HEK293 (cell line): ENCODE results near the gene LRCH4.
"Not testable (repeated sequence)": the region's sequence is repeated elsewhere in the genome, so short reads cannot be mapped to it uniquely, and the experiment has no call there.

Experiments used
- CTCF ChIA-PET: fragments of 350-600 bp; formaldehyde crosslinking; extraction: SDS; loops from one replicate; lab custom pipeline; 2021; ENCODE audit warnings: antibody characterized with exemption; lab: Yijun Ruan, JAX
- POLR2A ChIA-PET: fragments of 300-600 bp; formaldehyde crosslinking; extraction: SDS; loops from one replicate; lab custom pipeline; 2020; ENCODE audit warnings: antibody characterized with exemption, inconsistent platforms; lab: Yijun Ruan, JAX
- H3K27ac ChIP-seq: fragments of 200-500 bp; sonication (Bioruptor generic); 2 replicates; pipeline ENCODE4 v1.5.1; 2014; ENCODE audit warnings: low read depth, low read length, control low read depth, inconsistent platforms; ENCODE audit errors: extremely low read depth
- H3K36me3 ChIP-seq, 2 experiments: fragments of 200-500 bp in 1 of 2; sonication (Bioruptor generic) in 1 of 2; 1 replicate in 1 of 2; 2 replicates in 1 of 2; pipeline ENCODE4 v1.5.1; 2014 to 2017; ENCODE audit warnings: inconsistent platforms in 2 of 2, low read length in 2 of 2; ENCODE audit not compliant: control insufficient read depth in 2 of 2, insufficient read depth in 1 of 2
- H3K4me1 ChIP-seq: fragments of 200-500 bp; sonication (Bioruptor generic); 2 replicates; pipeline ENCODE4 v1.5.1; 2014; ENCODE audit warnings: mild to moderate bottlenecking, low read length, inconsistent platforms; ENCODE audit not compliant: control insufficient read depth, insufficient read depth
- H3K4me3 ChIP-seq: 2 replicates; pipeline ENCODE4 v1.5.1; 2011; ENCODE audit warnings: low read depth, mild to moderate bottlenecking, control low read depth, low read length, moderate library complexity
- H3K9me3 ChIP-seq: fragments of 200-500 bp; sonication (Bioruptor generic); 2 replicates; pipeline ENCODE4 v1.5.1; 2014; ENCODE audit warnings: low read depth, low read length, inconsistent platforms; ENCODE audit not compliant: control insufficient read depth, insufficient read depth
- BCL11B ChIP-seq: fragments of 450-650 bp; formaldehyde crosslinking; IDR thresholded peaks from 2 replicates; pipeline ENCODE4 v1.5.1; 2016; ENCODE audit warnings: low read depth, missing biosample characterization, missing genetic modification characterization
- EGR2 ChIP-seq: fragments of 450-650 bp; formaldehyde crosslinking; IDR thresholded peaks from 2 replicates; pipeline ENCODE4 v1.5.1; 2016; ENCODE audit warnings: low read depth, missing biosample characterization, missing genetic modification characterization
- GLIS2 ChIP-seq: fragments of 450-650 bp; formaldehyde crosslinking; IDR thresholded peaks from 2 replicates; pipeline ENCODE4 v1.5.1; 2016; ENCODE audit warnings: missing biosample characterization, missing genetic modification characterization
- HOXD13 ChIP-seq: sonication (generic); formaldehyde crosslinking; IDR thresholded peaks from 2 replicates; pipeline ENCODE4 v1.8.0; 2022; ENCODE audit warnings: missing genetic modification reagents, borderline replicate concordance
- KLF16 ChIP-seq: fragments of 450-650 bp; formaldehyde crosslinking; IDR thresholded peaks from 2 replicates; pipeline ENCODE4 v1.5.1; 2017; ENCODE audit warnings: missing biosample characterization, missing genetic modification characterization
- KLF9 ChIP-seq: fragments of 450-650 bp; formaldehyde crosslinking; IDR thresholded peaks from 2 replicates; pipeline ENCODE4 v1.5.1; 2016; ENCODE audit warnings: missing biosample characterization, missing genetic modification characterization, low read depth
- MEIS1 ChIP-seq: sonication (generic); formaldehyde crosslinking; IDR thresholded peaks from 2 replicates; pipeline ENCODE4 v1.8.1; 2022; ENCODE audit warnings: missing genetic modification reagents, mild to moderate bottlenecking, borderline replicate concordance
- OVOL3 ChIP-seq: fragments of 450-650 bp; formaldehyde crosslinking; IDR thresholded peaks from 2 replicates; pipeline ENCODE4 v1.5.1; 2016; ENCODE audit warnings: missing biosample characterization, missing genetic modification characterization
- SP3 ChIP-seq: fragments of 450-650 bp; formaldehyde crosslinking; IDR thresholded peaks from 2 replicates; pipeline ENCODE4 v1.5.1; 2016; ENCODE audit warnings: missing biosample characterization, missing genetic modification characterization
- WT1 ChIP-seq: fragments of 450-650 bp; formaldehyde crosslinking; IDR thresholded peaks from 2 replicates; pipeline ENCODE4 v1.5.1; 2016; ENCODE audit warnings: missing biosample characterization, missing genetic modification characterization
- ZNF112 ChIP-seq: fragments of 450-650 bp; formaldehyde crosslinking; IDR thresholded peaks from 2 replicates; pipeline ENCODE4 v1.5.0; 2017; ENCODE audit warnings: missing biosample characterization, missing genetic modification characterization
- ZNF133 ChIP-seq: fragments of 450-650 bp; formaldehyde crosslinking; IDR thresholded peaks from 2 replicates; pipeline ENCODE4 v1.5.1; 2016; ENCODE audit warnings: missing biosample characterization, missing genetic modification characterization
- ZNF138 ChIP-seq: fragments of 450-650 bp; formaldehyde crosslinking; IDR thresholded peaks from 2 replicates; pipeline ENCODE4 v1.5.1; 2016; ENCODE audit warnings: missing biosample characterization, missing genetic modification characterization, borderline replicate concordance
- ZNF140 ChIP-seq: fragments of 450-650 bp; formaldehyde crosslinking; IDR thresholded peaks from 2 replicates; pipeline ENCODE4 v1.5.1; 2016; ENCODE audit warnings: missing biosample characterization, missing genetic modification characterization
- ZNF155 ChIP-seq: fragments of 450-650 bp; formaldehyde crosslinking; IDR thresholded peaks from 2 replicates; pipeline ENCODE4 v1.5.1; 2016; ENCODE audit warnings: missing biosample characterization, missing genetic modification characterization
- ZNF266 ChIP-seq: fragments of 450-650 bp; formaldehyde crosslinking; IDR thresholded peaks from 2 replicates; pipeline ENCODE4 v1.5.1; 2016; ENCODE audit warnings: missing biosample characterization, missing genetic modification characterization, low read depth
- ZNF274 ChIP-seq, 2 experiments: fragments of 200-500 bp in 1 of 2; fragments of 450-650 bp in 1 of 2; sonication (Bioruptor generic) in 1 of 2; formaldehyde crosslinking in 1 of 2; IDR thresholded peaks; 2 replicates each; pipeline versions ENCODE4 v1.5.1 to v1.6.1; 2014 to 2016; ENCODE audit warnings: borderline replicate concordance in 1 of 2, inconsistent platforms in 1 of 2, low read length in 1 of 2, missing biosample characterization in 1 of 2, missing genetic modification characterization in 1 of 2
- ZNF311 ChIP-seq: fragments of 450-650 bp; formaldehyde crosslinking; IDR thresholded peaks from 2 replicates; pipeline ENCODE4 v1.5.1; 2017; ENCODE audit warnings: missing biosample characterization, missing genetic modification characterization, borderline replicate concordance
- ZNF391 ChIP-seq: fragments of 450-650 bp; formaldehyde crosslinking; IDR thresholded peaks from 2 replicates; pipeline ENCODE4 v1.5.1; 2016; ENCODE audit warnings: low read depth, missing biosample characterization, missing genetic modification characterization, borderline replicate concordance
- ZNF571 ChIP-seq: fragments of 450-650 bp; formaldehyde crosslinking; IDR thresholded peaks from 2 replicates; pipeline ENCODE4 v1.5.0; 2017; ENCODE audit warnings: missing biosample characterization, missing genetic modification characterization
- ZNF785 ChIP-seq: fragments of 450-650 bp; formaldehyde crosslinking; IDR thresholded peaks from 2 replicates; pipeline ENCODE4 v1.5.1; 2016; ENCODE audit warnings: missing biosample characterization, missing genetic modification characterization
- TF ChIP-seq, protein P1 (sequence below): fragments of 450-650 bp; formaldehyde crosslinking; IDR thresholded peaks from 2 replicates; pipeline ENCODE4 v1.5.1; 2016; ENCODE audit warnings: missing biosample characterization, missing genetic modification characterization
- TF ChIP-seq, protein P2 (sequence below): fragments of 450-650 bp; formaldehyde crosslinking; IDR thresholded peaks from 2 replicates; pipeline ENCODE4 v1.5.1; 2017; ENCODE audit warnings: missing biosample characterization, missing genetic modification characterization

LRCH4 gene

DNA sequence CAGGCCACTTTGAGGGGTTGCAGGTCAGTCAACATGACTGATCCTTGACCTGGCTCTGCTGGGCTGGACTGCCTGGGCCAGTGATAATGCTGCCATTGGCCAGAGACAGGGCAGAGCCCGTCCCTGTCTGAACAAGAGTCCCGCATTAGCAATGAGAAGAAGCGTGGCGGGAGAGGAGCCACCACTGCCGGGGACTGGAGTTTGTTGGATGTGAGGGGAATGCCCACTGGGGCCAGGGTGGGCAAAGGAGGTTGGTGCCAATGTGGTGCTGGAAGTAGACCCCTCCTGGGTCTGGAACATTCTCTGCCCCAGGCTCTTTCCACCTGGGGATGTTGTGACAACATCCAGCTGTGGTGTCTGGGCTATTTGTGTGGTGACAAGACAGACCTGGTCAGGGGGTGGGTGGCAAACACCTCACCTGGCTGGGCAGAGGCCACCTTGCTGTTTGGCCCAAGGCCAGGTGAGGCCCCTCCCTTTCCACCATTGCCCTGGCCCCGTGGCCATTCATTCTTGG, 19.9 kb downstream of the LRCH4 start:
- Histone ChIP-seq H3K4me3 (no peak overlapping the region), H3K27ac (no peak overlapping the region)
- POLR2A ChIA-PET, result interaction anchor here (0.6 to 4.4 kb wide), 3 partner anchors 20 to 127 kb away, joined by 3 to 26 read pairs (median 5); partner anchors contain the start of genes AGFG2, FBXO24 and LRCH4
- TF ChIP-seq ZNF274 (IDR thresholded peaks at IDR 0.05; ENCODE audit: low read length) (no peak), ZNF274 (tag by site-specific recombination; IDR thresholded peaks at IDR 0.05; ENCODE audit: borderline replicate concordance) (no peak), ZNF266 (tag by site-specific recombination) (no peak)
- TF ChIP-seq, all 188 proteins: peak for 0
- CTCF ChIA-PET, result interaction anchor here (0.9 to 3.4 kb wide), 8 partner anchors 11 to 160 kb away, joined by 3 to 37 read pairs (median 10); partner anchors contain the start of genes FBXO24 and LRCH4
- peaks cover 0 to 9% of the 10 kb centered on the region in 2 experiments; a peak in 1 of 3 replicates for H3K36me3 ChIP-seq
- peaks cover 2% of the 10 kb centered on the region; the same call in 1 of the 2 replicates for H3K4me1 ChIP-seq
- H3K9me3 ChIP-seq, result no peaks in the 10 kb centered on the region

DNA sequence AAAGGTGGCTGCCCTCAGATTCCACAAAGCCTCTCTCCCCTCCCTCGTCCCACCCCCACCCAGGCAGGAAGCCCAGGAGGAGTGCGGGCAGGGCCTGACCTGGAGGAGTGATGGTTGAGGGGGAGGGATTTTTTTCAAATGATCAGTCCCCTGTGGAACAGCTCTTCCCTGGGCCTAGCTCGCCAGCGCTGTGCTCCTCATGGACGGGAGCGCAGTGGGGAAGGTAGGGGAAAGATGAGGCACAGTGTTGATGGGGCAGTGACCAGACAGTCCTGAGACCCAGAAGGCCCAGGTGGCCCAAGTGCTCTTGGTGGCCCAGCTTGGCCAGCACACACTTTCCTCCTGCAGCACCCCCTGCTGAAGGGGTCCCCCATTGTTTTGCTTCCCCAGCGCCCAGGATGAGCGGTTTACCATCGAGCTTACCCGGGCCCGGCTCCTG, 20.8 kb downstream of the LRCH4 start:
- H3K9me3 ChIP-seq, result no peaks in the 10 kb centered on the region
- peaks cover 0 to 13% of the 10 kb centered on the region in 2 experiments; a peak in 1 of 3 replicates for H3K36me3 ChIP-seq
- 0 out of 2 replicates have a peak, but pooled peaks cover under 1% of the 10 kb centered on the region for H3K4me1 ChIP-seq
- CTCF ChIA-PET, result interaction anchor here (0.7 to 3.4 kb wide), 13 partner anchors 10 to 160 kb away, joined by 3 to 37 read pairs (median 7); partner anchors contain the start of genes FBXO24, GNB2 and LRCH4
- no peak overlapping the region for H3K27ac ChIP-seq
- TF ChIP-seq, protein P1, sequence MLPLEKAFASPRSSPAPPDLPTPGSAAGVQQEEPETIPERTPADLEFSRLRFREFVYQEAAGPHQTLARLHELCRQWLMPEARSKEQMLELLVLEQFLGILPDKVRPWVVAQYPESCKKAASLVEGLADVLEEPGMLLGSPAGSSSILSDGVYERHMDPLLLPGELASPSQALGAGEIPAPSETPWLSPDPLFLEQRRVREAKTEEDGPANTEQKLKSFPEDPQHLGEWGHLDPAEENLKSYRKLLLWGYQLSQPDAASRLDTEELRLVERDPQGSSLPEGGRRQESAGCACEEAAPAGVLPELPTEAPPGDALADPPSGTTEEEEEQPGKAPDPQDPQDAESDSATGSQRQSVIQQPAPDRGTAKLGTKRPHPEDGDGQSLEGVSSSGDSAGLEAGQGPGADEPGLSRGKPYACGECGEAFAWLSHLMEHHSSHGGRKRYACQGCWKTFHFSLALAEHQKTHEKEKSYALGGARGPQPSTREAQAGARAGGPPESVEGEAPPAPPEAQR, result no peak
- TF ChIP-seq OVOL3 (tag by site-specific recombination) (no peak), EGR2 (tag by site-specific recombination) (peak; percentile 27; the same call in 1 of the 2 replicates), SP3 (tag by site-specific recombination) (no peak)
- H3K4me3 ChIP-seq, result no peak overlapping the region
- POLR2A ChIA-PET, result interaction anchor here (4.4 kb wide), 1 partner anchor 21 kb away, joined by 26 read pairs; the partner anchor contains the start of genes FBXO24 and LRCH4

DNA sequence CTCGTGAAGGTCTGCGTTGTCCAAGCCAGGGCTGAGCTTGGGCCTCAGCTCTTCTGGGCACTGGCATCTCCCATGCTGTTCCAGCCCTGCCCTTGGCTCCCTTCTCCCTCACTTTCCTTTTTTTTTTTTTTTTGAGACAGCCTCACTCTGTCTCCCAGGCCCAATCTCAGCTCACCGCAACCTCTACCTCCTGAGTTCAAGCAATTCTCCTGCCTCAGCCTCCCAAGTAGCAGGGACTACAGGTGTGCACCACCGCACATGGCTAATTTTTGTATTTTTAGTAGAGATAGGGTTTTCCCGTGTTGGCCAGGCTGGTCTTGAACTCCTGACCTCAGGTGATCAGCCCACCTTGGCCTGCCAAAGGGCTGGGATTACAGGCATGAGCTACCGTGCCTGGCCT, 21.5 kb downstream of the LRCH4 start:
- H3K4me3 ChIP-seq, H3K27ac ChIP-seq, H3K9me3 ChIP-seq, H3K4me1 ChIP-seq: not testable (repeated sequence)
- ChIA-PET POLR2A (interaction anchor here (0.5 to 4.4 kb wide), 2 partner anchors 22 to 99 kb away, joined by 3 to 26 read pairs; partner anchors contain the start of genes FBXO24 and LRCH4), CTCF (interaction anchor here (0.6 to 3.4 kb wide), 25 partner anchors 8 to 502 kb away, joined by 3 to 37 read pairs (median 5); partner anchors contain the start of genes FBXO24, GNB2, LRCH4 and PCOLCE)
- TF ChIP-seq ZNF785 (tag by site-specific recombination), result 0 out of 2 replicates have a peak, but pooled peaks have one; percentile 28
- H3K36me3 ChIP-seq, result peaks cover 0 to 13% of the 10 kb centered on the region in 2 experiments; a peak in 1 of 3 replicates

DNA sequence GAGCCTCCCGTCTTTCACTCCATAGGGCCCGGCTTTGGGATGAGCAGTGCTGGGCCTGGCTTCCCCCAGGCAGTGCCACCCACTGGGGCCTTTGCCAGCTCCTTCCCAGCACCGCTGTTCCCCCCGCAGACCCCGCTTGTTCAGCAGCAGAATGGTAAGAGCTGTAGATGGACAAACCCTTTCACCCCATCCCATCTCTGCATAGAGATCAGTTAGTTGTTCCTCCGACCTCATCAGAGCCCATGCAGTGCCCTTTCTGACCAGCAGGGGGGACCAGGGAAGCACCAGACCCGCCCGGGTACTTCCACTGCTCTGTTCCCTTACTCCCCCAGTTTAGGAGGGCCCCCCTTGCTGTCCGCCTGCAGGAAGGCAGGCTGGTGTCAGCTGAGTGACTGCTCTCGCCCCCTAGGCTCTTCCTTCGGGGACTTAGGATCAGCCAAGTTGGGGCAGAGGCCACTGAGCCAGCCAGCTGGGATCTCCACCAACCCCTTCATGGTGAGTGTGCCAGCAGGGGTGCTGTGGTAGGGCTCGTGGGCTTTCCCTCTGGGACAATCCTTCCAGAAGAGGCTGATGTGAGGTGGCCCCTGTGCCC, 22.0 kb downstream of the LRCH4 start:
- no peak overlapping the region for H3K27ac ChIP-seq
- H3K4me3 ChIP-seq, result no peak overlapping the region
- H3K9me3 ChIP-seq, result no peaks in the 10 kb centered on the region
- POLR2A ChIA-PET, result interaction anchor here (0.5 to 4.4 kb wide), 2 partner anchors 22 to 98 kb away, joined by 3 to 26 read pairs; partner anchors contain the start of genes FBXO24 and LRCH4
- peaks cover 0 to 13% of the 10 kb centered on the region in 2 experiments; a peak in 2 of 3 replicates for H3K36me3 ChIP-seq
- CTCF ChIA-PET, result interaction anchor here (0.6 to 3.4 kb wide), 30 partner anchors 9 to 814 kb away, joined by 3 to 37 read pairs (median 4); partner anchors contain the start of genes FBXO24, LRCH4, PCOLCE and SLC12A9
- no peaks in the 10 kb centered on the region for H3K4me1 ChIP-seq
- TF ChIP-seq, protein P2, sequence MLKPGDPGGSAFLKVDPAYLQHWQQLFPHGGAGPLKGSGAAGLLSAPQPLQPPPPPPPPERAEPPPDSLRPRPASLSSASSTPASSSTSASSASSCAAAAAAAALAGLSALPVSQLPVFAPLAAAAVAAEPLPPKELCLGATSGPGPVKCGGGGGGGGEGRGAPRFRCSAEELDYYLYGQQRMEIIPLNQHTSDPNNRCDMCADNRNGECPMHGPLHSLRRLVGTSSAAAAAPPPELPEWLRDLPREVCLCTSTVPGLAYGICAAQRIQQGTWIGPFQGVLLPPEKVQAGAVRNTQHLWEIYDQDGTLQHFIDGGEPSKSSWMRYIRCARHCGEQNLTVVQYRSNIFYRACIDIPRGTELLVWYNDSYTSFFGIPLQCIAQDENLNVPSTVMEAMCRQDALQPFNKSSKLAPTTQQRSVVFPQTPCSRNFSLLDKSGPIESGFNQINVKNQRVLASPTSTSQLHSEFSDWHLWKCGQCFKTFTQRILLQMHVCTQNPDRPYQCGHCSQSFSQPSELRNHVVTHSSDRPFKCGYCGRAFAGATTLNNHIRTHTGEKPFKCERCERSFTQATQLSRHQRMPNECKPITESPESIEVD (tag by site-specific recombination), result no peak
- TF ChIP-seq GLIS2 (tag by site-specific recombination), result peak; percentile 51
- TF ChIP-seq ZNF311 (tag by site-specific recombination), result no peak
- no peak for TF ChIP-seq HOXD13
- TF ChIP-seq ZNF112 (tag by site-specific recombination), result no peak
- TF ChIP-seq ZNF138 (tag by site-specific recombination), result no peak
- TF ChIP-seq ZNF391 (tag by site-specific recombination), result no peak
- TF ChIP-seq ZNF140 (tag by site-specific recombination), result no peak
- no peak for TF ChIP-seq MEIS1 (CRISPR knock-in tag)
- TF ChIP-seq ZNF133 (tag by site-specific recombination), result no peak
- TF ChIP-seq KLF16, result no peak
- TF ChIP-seq ZNF571 (tag by site-specific recombination), result no peak
- no peak for TF ChIP-seq BCL11B
- TF ChIP-seq WT1 (tag by site-specific recombination), result no peak
- TF ChIP-seq ZNF155 (tag by site-specific recombination), result no peak
- TF ChIP-seq KLF9, result no peak
